Measurements from ENCODE around the gene SMG6. TPM values are rescaled to one million over a fixed set of nuclear protein-coding genes. Genes with fewer than 3 reads are reported as not detected.
A peak's percentile ranks its signal among the peaks of the same experiment; 100 is the strongest.

Gene SMG6
- total and polyA plus RNA-seq, 2 experiments from 2014 or later = 23.0 to 50.8 TPM

GRCh38 chr17:2028234-2028614, 275.4 kb downstream of the SMG6 start:
- DNase-seq (ENCODE audit: low read depth in 1 of 2, low spot score in 1 of 2) = no peak
- Histone ChIP-seq H3K27ac (no peak overlapping the region), H3K36me3 (no peaks in the 10 kb centered on the region), H3K9me3 (ENCODE audit: low read depth) (no peaks in the 10 kb centered on the region), H3K27me3 (peaks cover 6% of the 10 kb centered on the region), H3K4me1 (ENCODE audit: low read depth) (peaks cover 6% of the 10 kb centered on the region), H3K4me3 (no peak overlapping the region)
- no peak for TF ChIP-seq CTCF (IDR thresholded peaks at IDR 0.05; ENCODE audit: low read depth, low read length)

- peaks cover 8% of the 10 kb centered on the region for H3K27me3 ChIP-seq
- no peaks in the 10 kb centered on the region for H3K9me3 ChIP-seq (ENCODE audit: low read depth)
- peaks cover 11% of the 10 kb centered on the region for H3K4me1 ChIP-seq (ENCODE audit: low read depth)
- no peak for TF ChIP-seq CTCF (IDR thresholded peaks at IDR 0.05; ENCODE audit: low read depth, low read length)
- no peak overlapping the region for H3K27ac ChIP-seq
- H3K36me3 ChIP-seq = no peaks in the 10 kb centered on the region
- H3K4me3 ChIP-seq = no peak overlapping the region
- DNase-seq (ENCODE audit: low read depth in 1 of 2, low spot score in 1 of 2) = peak in 1 of 2 donors; percentile 53
Measured at GRCh38 chr17:2027528-2028233, 275.9 kb downstream of the SMG6 start.

- no peaks in the 10 kb centered on the region for H3K36me3 ChIP-seq
- peaks cover 10% of the 10 kb centered on the region for H3K27me3 ChIP-seq
- H3K4me3 ChIP-seq = peak overlapping the region; percentile 81
- TF ChIP-seq CTCF (IDR thresholded peaks at IDR 0.05; ENCODE audit: low read depth, low read length) = peak; percentile 74
- H3K9me3 ChIP-seq (ENCODE audit: low read depth) = no peaks in the 10 kb centered on the region
- DNase-seq (ENCODE audit: low read depth in 1 of 2, low spot score in 1 of 2) = peak; percentile 75 to 89
- H3K27ac ChIP-seq = peak overlapping the region; percentile 48
- H3K4me1 ChIP-seq (ENCODE audit: low read depth) = peaks cover 6% of the 10 kb centered on the region
Measured at GRCh38 chr17:2025622-2026309, 277.8 kb downstream of the SMG6 start.

DNA sequence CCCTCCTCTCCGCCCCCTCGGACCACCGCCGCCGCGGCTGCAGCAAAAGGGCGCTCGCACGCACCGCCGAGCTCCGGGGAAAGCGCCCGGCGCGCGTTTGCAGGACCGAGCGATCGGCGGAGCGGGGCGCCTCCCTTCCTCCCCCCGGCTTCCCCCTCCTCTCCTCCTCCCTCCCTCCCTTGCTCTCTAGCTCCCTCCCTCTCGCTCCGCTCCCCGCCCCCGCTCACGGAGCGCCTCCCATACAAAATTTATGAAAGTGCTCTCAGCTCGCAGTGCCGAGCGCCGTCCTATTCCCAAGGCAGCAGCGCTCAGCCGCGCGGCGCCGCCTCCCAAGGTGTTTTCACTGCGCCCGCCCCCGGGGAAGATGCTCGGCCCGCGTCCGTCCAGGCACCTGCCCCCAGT, 278.4 kb downstream of the SMG6 start, which contains the start of gene RTN4RL1:
Gene RTN4RL1, minus strand, starts transcription at position 115 of the 402 bp plus-strand sequence. CDS start 469 bp downstream, outside the sequence.
- H3K36me3 ChIP-seq = no peaks in the 10 kb centered on the region
- peak; percentile 63 to 92 for DNase-seq (ENCODE audit: low read depth in 1 of 2, low spot score in 1 of 2)
- no peaks in the 10 kb centered on the region for H3K9me3 ChIP-seq (ENCODE audit: low read depth)
- H3K4me1 ChIP-seq (ENCODE audit: low read depth) = peaks cover 6% of the 10 kb centered on the region
- peak within 1 kb of the TSS; percentile 48 for H3K27ac ChIP-seq
- H3K27me3 ChIP-seq = peaks cover 10% of the 10 kb centered on the region
- no peak for TF ChIP-seq CTCF (IDR thresholded peaks at IDR 0.05; ENCODE audit: low read depth, low read length)
- H3K4me3 ChIP-seq = peak within 1 kb of the TSS; percentile 81

- Histone ChIP-seq H3K9me3 (ENCODE audit: low read depth) (no peaks in the 10 kb centered on the region), H3K4me3 (peak overlapping the region; percentile 81), H3K27me3 (peaks cover 10% of the 10 kb centered on the region), H3K36me3 (no peaks in the 10 kb centered on the region), H3K4me1 (ENCODE audit: low read depth) (peaks cover 6% of the 10 kb centered on the region), H3K27ac (peak overlapping the region; percentile 48)
- no peak for DNase-seq (ENCODE audit: low read depth in 1 of 2, low spot score in 1 of 2)
- no peak for TF ChIP-seq CTCF (IDR thresholded peaks at IDR 0.05; ENCODE audit: low read depth, low read length)
Measured at GRCh38 chr17:2024572-2025219, 278.9 kb downstream of the SMG6 start.

All from cardiac muscle cell (in vitro differentiated cells and primary cell).